ENCODE data around the gene POLE3. TPM values are rescaled to one million over a fixed set of nuclear protein-coding genes. Genes with fewer than 3 reads are reported as not detected.
"Not testable (repeated sequence)": the region's sequence is repeated elsewhere in the genome, so short reads cannot be mapped to it uniquely, and the experiment has no call there.

Gene POLE3
- total RNA-seq, 2 experiments from 2014 or later, result 53.3 to 57.4 TPM

GRCh38 chr9:113388833-113389232, 21.6 kb downstream of the POLE3 start:
- H3K27ac Mint-ChIP-seq, result no peak overlapping the region
- CTCF ChIA-PET, result interaction anchor here (0.5 kb wide), 1 partner anchor 171 kb away, joined by 3 read pairs; no protein-coding TSS in a partner anchor
- POLR2A ChIA-PET, result no interaction called here
- no peaks in the 10 kb centered on the region for H3K27me3 Mint-ChIP-seq
- H3K36me3 Mint-ChIP-seq (ENCODE audit: low read depth), result peaks cover 10% of the 10 kb centered on the region
- DNase-seq (no peak), ATAC-seq (no peak)
- H3K4me3 Mint-ChIP-seq, result no peak overlapping the region
- no peaks in the 10 kb centered on the region for H3K4me1 Mint-ChIP-seq
- H3K9me3 Mint-ChIP-seq (ENCODE audit: low read depth), result no peaks in the 10 kb centered on the region
- intact Hi-C loops (cut with DNase I, micrococcal nuclease), result no loop called here

- no peak for DNase-seq
- no peak overlapping the region for H3K27ac Mint-ChIP-seq
- H3K9me3 Mint-ChIP-seq (ENCODE audit: low read depth), result no peaks in the 10 kb centered on the region
- H3K4me1 Mint-ChIP-seq, result no peaks in the 10 kb centered on the region
- ChIA-PET CTCF (interaction anchor here (0.7 kb wide), 1 partner anchor 15 kb away, joined by 4 read pairs; no protein-coding TSS in a partner anchor), POLR2A (no interaction called here)
- H3K27me3 Mint-ChIP-seq, result no peaks in the 10 kb centered on the region
- peaks cover 6% of the 10 kb centered on the region for H3K36me3 Mint-ChIP-seq (ENCODE audit: low read depth)
- intact Hi-C loops (cut with DNase I, micrococcal nuclease), result no loop called here
- ATAC-seq, result no peak
- no peak overlapping the region for H3K4me3 Mint-ChIP-seq
Observed at GRCh38 chr9:113387560-113388230, 22.8 kb downstream of the POLE3 start.

- no peak for DNase-seq
- Mint-ChIP-seq H3K36me3 (ENCODE audit: low read depth) (peaks cover 6% of the 10 kb centered on the region), H3K27ac (no peak overlapping the region), H3K9me3 (ENCODE audit: low read depth) (no peaks in the 10 kb centered on the region), H3K4me1 (no peaks in the 10 kb centered on the region), H3K27me3 (no peaks in the 10 kb centered on the region), H3K4me3 (no peak overlapping the region)
- no peak for ATAC-seq
- ChIA-PET CTCF (interaction anchor here (0.7 kb wide), 1 partner anchor 148 kb away, joined by 3 read pairs; no protein-coding TSS in a partner anchor), POLR2A (no interaction called here)
- intact Hi-C loops (cut with DNase I, micrococcal nuclease), result no loop called here
Observed at GRCh38 chr9:113386571-113387393, 23.7 kb downstream of the POLE3 start.

- no peaks in the 10 kb centered on the region for H3K27me3 Mint-ChIP-seq
- CTCF ChIA-PET, result interaction anchor here (1.3 kb wide), 1 partner anchor 21 kb away, joined by 3 read pairs; no protein-coding TSS in a partner anchor
- H3K4me3 Mint-ChIP-seq, result no peak overlapping the region
- H3K4me1 Mint-ChIP-seq, result peaks cover 4% of the 10 kb centered on the region
- no peak for DNase-seq
- intact Hi-C loops (cut with DNase I, micrococcal nuclease), result no loop called here
- H3K27ac Mint-ChIP-seq, result no peak overlapping the region
- no peak for ATAC-seq
- no peaks in the 10 kb centered on the region for H3K9me3 Mint-ChIP-seq (ENCODE audit: low read depth)
- H3K36me3 Mint-ChIP-seq (ENCODE audit: low read depth), result peaks cover 2% of the 10 kb centered on the region
- POLR2A ChIA-PET, result no interaction called here
Observed at GRCh38 chr9:113381909-113382411, 28.5 kb downstream of the POLE3 start.

- DNase-seq; POLR2A ChIA-PET; ATAC-seq; H3K4me1 Mint-ChIP-seq; H3K4me3 Mint-ChIP-seq; H3K36me3 Mint-ChIP-seq (ENCODE audit: low read depth); intact Hi-C loops (cut with DNase I, micrococcal nuclease); H3K9me3 Mint-ChIP-seq (ENCODE audit: low read depth); H3K27me3 Mint-ChIP-seq; CTCF ChIA-PET; H3K27ac Mint-ChIP-seq: not testable (repeated sequence)
Observed at GRCh38 chr9:113381441-113381840, 29.0 kb downstream of the POLE3 start.

- ChIA-PET POLR2A (no interaction called here), CTCF (no interaction called here)
- ATAC-seq (no peak), DNase-seq (peak; percentile 27)
- Mint-ChIP-seq H3K27ac (peak overlapping the region; percentile 1), H3K36me3 (ENCODE audit: low read depth) (peaks cover 2% of the 10 kb centered on the region), H3K27me3 (no peaks in the 10 kb centered on the region), H3K9me3 (ENCODE audit: low read depth) (no peaks in the 10 kb centered on the region), H3K4me3 (no peak overlapping the region), H3K4me1 (peaks cover 4% of the 10 kb centered on the region)
- intact Hi-C loops (cut with DNase I, micrococcal nuclease), result no loop called here
Observed at GRCh38 chr9:113380869-113381378, 29.6 kb downstream of the POLE3 start.

- CTCF ChIA-PET, result interaction anchor here (0.6 kb wide), 1 partner anchor 127 kb away, joined by 3 read pairs; no protein-coding TSS in a partner anchor
- H3K9me3 Mint-ChIP-seq (ENCODE audit: low read depth); DNase-seq; H3K27me3 Mint-ChIP-seq; ATAC-seq; H3K36me3 Mint-ChIP-seq (ENCODE audit: low read depth); H3K4me3 Mint-ChIP-seq; H3K27ac Mint-ChIP-seq; POLR2A ChIA-PET: not testable (repeated sequence)
- H3K4me1 Mint-ChIP-seq, result peaks cover 14% of the 10 kb centered on the region
- intact Hi-C loops (cut with DNase I, micrococcal nuclease), result loop anchor here in 1 of 2 experiments (5.0 kb wide), 1 partner anchor 38 kb away; the partner anchor contains the start of gene WDR31
Observed at GRCh38 chr9:113379829-113380210, 30.7 kb downstream of the POLE3 start.

- H3K9me3 Mint-ChIP-seq (ENCODE audit: low read depth); H3K27me3 Mint-ChIP-seq; H3K27ac Mint-ChIP-seq; H3K36me3 Mint-ChIP-seq (ENCODE audit: low read depth); DNase-seq; ATAC-seq; POLR2A ChIA-PET; H3K4me3 Mint-ChIP-seq; CTCF ChIA-PET: not testable (repeated sequence)
- intact Hi-C loops (cut with DNase I, micrococcal nuclease), result loop anchor here in 1 of 2 experiments (5.0 kb wide), 1 partner anchor 37 kb away; the partner anchor contains the start of gene WDR31
- peaks cover 17% of the 10 kb centered on the region for H3K4me1 Mint-ChIP-seq
Observed at GRCh38 chr9:113379094-113379828, 31.2 kb downstream of the POLE3 start.

- DNase-seq, result peak; percentile 90
- intact Hi-C loops (cut with DNase I, micrococcal nuclease), result loop anchor here (1.0 to 5.0 kb wide), 8 partner anchors 24 to 202 kb away; partner anchors contain the start of genes ALAD (in 2 of the 2), C9orf43 (in 2 of the 2), CDC26 (in 2 of the 2) and POLE3 (in 2 of the 2)
- Mint-ChIP-seq H3K27me3 (no peaks in the 10 kb centered on the region), H3K36me3 (ENCODE audit: low read depth) (peaks cover 13% of the 10 kb centered on the region), H3K27ac (peak within 1 kb of the TSS; percentile 89), H3K4me3 (peak within 1 kb of the TSS; percentile 88), H3K4me1 (peaks cover 17% of the 10 kb centered on the region), H3K9me3 (ENCODE audit: low read depth) (no peaks in the 10 kb centered on the region)
- CTCF ChIA-PET, result interaction anchor here (0.6 to 1.1 kb wide), 4 partner anchors 23 to 635 kb away, joined by 3 to 7 read pairs (median 4); partner anchors contain the start of genes C9orf43 and POLE3
- ATAC-seq, result peak; percentile 89
- POLR2A ChIA-PET, result no interaction called here
Observed at GRCh38 chr9:113376634-113377567, 33.6 kb downstream of the POLE3 start, which contains the start of gene HDHD3. TSS of gene HDHD3 (minus strand) at chr9:113376986. CDS start at chr9:113374354, 2,632 bp downstream.
